GM19438 (cell line): ENCODE results near the gene PRKCZ.

Source experiments
- ATAC-seq: cut with Tn5 transposase; IDR thresholded peaks from one replicate; pipeline ENCODE4 v1.9.1; 2021; ENCODE audit warnings: low read depth; ENCODE audit not compliant: unreplicated experiment

Gene PRKCZ

DNA sequence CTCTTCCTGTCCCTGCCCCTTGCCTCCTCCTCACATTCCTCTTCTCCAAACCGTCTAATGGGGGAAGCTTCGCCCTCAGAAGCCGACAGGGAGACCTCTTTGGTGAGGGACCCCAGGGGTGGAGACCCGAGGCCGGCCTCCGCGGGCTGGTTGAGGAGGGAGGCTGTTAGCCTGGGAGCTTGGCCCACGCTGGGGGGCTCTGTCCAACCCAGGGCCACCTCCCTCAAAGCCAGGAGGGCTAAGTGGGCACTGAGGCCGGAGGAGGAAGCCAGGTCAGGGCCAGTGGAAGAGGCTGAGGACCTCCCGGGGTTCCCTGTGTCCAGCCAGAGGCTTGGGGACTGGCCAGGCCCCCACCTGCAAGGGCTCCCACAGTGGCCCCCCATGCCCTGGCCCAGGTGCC lies 25.8 kb upstream of the PRKCZ start:
- no peak for ATAC-seq

DNA sequence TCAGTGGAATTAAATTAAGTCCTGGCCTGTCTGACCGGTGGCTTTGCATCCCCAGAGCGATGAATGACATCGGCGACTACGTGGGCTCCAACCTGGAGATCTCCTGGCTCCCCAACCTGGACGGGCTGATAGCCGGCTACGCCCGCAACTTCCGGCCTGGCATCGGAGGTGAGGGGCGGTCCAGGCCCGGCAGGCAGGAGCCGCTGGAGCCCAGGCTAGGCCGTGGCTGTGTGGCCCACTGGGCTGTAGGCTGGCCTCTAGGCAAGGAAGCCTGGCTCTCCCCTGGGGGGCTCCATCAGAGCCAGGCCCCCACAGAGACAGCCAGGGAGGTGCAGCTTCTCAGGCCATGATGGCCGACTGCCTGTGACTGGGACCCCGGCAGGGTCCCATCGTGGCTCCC lies 25.3 kb upstream of the PRKCZ start:
- ATAC-seq = no peak

- ATAC-seq = no peak
Observed at GRCh38 chr1:2025491-2025981, 24.7 kb upstream of the PRKCZ start.

DNA sequence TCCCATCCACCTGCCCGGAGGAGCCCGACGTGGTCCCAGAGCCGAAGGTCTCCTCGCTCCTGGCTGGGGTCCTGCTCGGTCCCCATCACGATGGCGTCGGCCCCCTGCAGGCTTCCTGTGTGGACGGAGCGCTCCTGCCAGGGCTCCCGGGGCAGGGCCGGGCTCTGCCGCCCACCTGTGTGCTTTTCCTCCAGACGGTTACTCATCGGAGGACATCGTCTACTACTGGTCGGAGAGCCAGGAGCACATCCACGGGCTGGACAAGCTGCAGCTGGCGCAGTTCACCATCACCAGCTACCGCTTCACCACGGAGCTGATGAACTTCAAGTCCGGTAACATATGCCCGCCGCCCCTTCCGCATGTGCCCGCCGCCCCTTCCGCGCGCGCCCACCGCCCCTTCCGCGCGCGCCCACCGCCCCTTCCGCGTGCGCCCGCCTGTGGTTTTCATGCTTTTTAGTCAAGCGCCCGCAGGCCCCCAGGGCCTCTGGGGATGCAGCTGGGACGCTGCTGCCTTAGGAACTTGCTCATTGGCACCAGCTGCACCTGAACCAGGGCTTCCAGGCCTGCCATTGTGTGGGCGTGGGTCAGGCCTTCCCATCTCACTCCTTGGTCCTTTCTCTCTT lies 22.1 kb upstream of the PRKCZ start:
- no peak for ATAC-seq

- ATAC-seq = no peak
Observed at GRCh38 chr1:2028870-2029560, 21.2 kb upstream of the PRKCZ start.

DNA sequence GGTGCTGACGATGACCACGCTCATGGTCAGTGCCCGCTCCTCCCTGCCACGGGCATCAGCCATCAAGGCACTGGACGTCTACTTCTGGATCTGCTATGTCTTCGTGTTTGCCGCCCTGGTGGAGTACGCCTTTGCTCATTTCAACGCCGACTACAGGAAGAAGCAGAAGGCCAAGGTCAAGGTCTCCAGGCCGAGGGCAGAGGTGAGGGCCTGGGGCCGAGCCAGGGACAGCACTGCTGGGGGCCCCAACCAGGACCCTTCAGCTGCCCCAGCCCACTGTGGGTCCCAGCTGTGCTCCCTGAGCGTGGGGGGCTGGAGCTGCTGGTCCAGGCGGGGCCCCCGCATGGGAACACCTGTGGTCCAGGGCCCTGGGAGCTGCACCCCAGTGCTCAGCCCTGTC lies 20.6 kb upstream of the PRKCZ start:
- ATAC-seq = no peak

- no peak for ATAC-seq
Observed at GRCh38 chr1:2030076-2030871, 19.9 kb upstream of the PRKCZ start.

GRCh38 chr1:2031546-2032540 lies 18.4 kb upstream of the PRKCZ start:
- no peak for ATAC-seq

DNA sequence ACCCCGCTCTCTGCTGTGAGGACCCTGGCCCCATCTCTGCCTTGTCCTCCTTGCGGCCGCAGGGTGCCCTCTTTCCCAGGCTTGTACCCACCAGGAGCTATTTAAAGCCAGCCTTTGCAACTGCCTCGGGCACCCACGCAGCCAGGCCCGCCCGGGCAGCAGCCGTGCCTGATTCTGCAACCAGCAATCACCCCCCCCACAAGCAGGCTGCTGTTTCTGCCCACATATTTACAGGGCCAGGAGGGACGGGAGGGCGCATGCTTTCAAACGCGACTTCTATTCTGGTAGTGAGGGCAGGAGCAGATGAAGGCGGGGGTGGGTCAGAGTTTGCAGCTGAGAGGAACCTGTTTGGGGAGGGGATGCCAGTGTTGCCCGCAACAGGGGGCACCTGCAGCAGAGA lies 17.5 kb upstream of the PRKCZ start:
- ATAC-seq = no peak

GRCh38 chr1:2033165-2033564 lies 17.0 kb upstream of the PRKCZ start:
- ATAC-seq = no peak

- no peak for ATAC-seq
Observed at GRCh38 chr1:2036287-2036686, 13.9 kb upstream of the PRKCZ start.

- no peak for ATAC-seq
Observed at GRCh38 chr1:2037314-2037979, 12.8 kb upstream of the PRKCZ start.

DNA sequence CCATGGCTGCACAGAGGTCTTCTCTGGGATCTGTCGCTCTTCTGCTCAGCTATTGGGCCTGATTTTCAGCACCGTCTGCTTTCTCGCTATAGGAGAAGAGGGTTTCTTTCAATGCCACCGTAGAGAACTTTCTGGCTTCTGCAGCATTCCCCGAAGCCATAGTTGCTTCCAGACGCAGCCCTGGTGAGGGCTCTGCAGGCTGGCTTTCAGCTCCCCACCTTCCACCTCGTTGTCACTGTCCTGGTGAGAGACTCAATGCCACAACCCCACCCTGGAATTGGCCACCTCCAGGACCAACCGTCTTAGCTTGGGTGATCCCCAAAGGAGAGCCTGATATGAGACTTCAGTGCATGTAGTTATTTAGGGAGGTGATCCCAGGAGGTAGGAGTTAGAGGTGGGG lies 12.0 kb upstream of the PRKCZ start:
- no peak for ATAC-seq

DNA sequence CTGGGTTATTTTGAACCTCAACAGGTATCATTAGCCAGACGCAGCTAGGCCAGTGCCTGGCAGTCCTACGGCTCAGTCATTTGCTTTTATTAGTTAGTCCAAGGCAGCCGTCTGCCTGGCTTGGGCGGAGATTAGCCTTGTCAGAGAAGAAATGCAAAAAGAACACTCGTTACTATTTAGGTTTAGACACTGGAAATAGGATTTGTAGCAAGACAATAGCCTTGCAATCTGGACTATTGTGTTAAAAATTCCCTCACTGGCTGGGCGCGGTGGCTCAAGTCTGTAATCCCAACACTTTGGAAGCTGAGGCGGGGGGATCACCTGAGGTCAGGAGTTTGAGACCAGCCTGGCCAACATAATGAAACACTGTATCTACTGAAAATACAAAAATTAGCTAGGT lies 11.0 kb upstream of the PRKCZ start:
- ATAC-seq = no peak

DNA sequence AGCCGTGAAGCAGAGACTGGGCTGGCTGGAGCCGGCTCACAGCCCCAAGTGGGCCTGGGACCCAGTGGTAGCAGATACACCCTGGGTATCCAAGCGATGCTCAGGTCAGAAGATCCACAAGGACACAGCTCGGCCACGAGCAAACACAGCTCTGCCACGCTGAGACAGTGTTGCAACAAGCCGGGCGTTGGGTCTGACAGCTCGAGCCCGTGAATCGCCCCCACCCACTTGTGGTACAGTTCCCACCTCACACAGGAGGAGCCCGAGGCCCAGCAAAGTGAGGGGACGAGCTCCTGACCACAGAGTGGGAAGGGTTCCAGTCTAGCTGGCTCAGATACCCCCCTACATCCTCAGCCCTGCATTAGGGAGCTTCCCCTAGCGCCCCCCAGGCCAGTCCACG lies 8.9 kb upstream of the PRKCZ start:
- ATAC-seq = no peak

- ATAC-seq = no peak
Observed at GRCh38 chr1:2041887-2042286, 8.3 kb upstream of the PRKCZ start.

DNA sequence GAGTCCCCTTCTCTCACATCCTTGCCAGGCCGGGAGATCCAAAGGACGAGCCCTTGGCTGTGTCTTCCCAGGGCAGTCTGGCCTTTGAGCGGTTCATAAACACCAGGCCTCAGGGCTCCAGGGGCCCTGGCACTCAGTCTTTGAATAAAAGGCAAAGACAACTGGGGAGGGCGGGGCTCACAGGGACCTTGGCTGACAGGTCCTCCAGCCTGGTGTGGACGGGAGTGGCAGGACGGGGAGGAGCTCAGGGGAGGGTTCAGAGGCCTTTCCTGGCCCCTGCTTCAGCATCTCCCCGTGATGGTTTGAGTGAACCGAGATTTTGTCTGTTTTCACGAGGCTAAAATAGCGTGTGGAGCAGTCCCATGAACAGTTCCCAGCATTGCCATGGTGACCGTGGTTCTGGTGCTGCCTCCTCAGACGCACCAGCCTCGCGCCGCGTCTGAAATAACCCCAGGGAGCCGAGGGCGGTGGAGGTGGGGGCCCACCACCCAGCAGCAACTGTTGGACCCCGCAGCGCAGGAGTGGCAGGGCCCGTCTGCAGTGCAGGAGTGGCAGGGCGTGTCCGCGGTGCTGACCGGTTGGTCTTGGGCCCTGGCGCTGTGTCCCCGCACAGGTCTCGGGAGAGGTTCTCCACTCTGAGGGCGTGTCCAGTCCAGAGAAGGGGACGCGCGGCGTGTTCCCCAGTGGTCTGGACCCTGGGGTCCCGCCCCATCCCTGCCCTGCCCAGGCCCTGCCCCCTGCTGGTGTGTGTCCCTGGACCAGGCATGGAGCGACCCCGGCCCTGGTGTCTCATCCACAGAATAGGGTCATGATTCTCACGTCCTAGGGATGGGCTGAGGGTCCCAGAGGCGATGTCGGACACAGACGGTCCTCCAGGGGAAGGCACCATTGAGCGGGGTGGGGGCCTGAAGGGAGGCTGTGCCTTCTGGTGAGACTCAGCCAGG lies 7.1 kb upstream of the PRKCZ start:
- ATAC-seq = no peak

DNA sequence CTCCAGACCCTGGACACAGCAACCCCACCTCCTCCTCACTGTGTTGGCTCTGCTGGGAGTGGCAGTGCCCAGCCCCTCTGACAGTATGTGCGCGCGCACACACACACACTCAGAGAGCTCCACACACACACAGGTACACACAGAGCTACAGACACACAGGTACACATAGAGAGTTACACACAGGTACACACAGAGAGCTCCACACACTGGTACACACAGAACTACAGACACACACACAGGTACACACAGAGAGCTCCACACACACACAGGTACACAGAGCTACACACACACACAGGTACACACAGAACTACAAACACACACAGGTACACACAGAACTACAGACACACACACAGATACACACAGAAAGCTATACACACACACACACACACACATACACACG lies 6.3 kb upstream of the PRKCZ start:
- no peak for ATAC-seq
